NOMO-1 treated with dmso at 0.1 percent for 144 hours (cell line): ENCODE results near the gene MVD.

Experiments used
- DNase-seq: peaks from one replicate; lab custom pipeline; 2025; ENCODE audit not compliant: unreplicated experiment; lab: John Stamatoyannopoulos, UW

MVD gene

DNA sequence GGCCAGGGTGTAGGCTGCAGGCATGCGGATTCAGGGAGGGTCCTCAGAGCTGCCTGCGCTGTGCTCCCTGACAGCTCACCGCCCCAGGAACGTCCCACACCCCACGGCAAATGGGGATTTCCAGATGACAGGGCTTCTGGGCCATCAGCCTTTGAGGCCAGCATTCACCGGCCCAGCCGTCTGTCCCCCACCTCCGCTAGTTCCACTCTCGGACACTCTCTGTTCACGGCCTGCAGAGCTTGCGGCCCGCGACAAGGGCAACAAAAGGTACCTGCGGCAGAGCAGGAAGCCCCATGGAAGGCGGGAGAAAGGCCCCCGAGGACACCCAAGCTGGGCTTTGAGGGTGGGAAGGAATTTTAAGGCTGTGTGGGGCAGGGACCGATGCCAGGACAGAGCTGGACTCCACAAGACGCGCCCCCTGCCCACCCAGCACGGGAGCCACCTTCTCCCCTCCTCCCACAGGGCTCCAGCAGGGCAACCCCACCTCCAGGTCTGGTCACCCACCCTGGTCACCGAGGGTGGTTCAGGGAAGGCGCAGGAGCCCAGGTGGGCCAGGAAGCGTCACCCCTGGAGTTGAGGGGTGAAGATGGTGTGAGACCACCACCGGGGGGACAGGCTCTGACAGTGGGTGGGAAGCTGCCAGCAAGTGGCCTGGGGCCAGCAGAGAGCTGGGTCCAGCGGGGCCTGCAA lies 6.5 kb downstream of the MVD start:
- no peak for DNase-seq

DNA sequence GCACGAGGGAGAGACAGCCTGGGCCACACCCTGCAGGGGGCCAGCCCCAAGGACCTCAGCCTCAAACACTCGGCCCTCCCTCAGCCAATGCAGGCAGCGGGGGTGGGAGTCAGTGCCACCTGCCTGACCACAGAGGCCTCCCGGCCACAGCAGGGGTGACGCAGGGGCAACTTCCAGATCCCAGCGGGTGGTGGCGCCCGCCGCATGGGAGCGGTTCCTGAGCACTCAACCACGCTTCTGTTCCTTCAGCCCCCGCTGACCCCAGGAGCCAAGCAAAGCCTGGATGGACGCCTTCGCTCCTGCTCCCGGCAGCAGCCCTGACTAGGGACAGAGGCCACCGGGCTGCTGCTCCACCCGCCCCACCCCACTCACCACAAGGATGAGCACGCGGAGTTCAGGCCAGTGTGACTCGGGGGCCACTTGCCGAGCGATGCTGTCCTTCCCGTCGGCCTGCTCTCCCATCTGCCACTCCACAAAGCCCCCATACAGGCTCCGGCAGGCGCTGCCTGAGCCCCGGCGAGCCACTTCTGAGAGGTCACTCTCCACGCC lies 7.1 kb downstream of the MVD start:
- no peak for DNase-seq

- DNase-seq = no peak
Measured at GRCh38 chr16:88655053-88655732, 7.7 kb downstream of the MVD start.

DNA sequence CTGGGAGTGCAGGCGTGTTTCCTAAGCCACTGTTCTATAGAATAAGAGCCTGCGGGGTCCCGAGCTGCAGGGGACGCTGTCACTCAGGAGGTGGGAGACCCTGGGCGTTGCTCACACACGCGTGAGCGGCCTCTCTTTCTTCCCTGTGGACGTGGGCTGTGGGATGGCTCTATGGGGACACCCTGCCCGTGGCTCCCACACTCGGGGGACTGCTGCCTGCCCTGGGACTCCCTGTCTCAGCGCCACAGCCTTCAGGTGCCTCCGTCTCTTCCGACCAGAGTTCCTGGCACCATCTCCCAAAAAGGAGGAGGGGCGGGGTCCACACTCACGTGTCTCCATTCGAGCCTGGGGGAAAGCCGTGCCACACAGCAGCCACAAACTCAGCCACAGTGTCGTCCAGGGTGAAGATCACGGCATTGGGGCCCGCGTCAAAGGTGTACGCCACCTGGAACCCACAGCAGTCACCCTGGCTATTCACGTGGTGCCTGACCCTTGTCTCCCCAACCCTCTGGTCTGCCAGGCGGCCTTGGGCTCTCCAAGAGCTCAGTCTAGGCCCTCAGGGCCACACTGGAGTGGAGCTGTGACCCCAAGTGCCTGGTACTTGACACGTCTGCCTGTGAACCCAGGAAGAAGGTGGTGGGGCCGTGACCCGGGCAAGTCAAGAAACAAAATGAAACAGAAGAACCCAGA lies 8.4 kb downstream of the MVD start:
- DNase-seq = no peak

GRCh38 chr16:88653596-88654362 lies 9.1 kb downstream of the MVD start:
- no peak for DNase-seq

GRCh38 chr16:88653101-88653500 lies 9.8 kb downstream of the MVD start:
- DNase-seq = no peak

GRCh38 chr16:88652762-88653063 lies 10.2 kb downstream of the MVD start:
- DNase-seq = no peak

DNA sequence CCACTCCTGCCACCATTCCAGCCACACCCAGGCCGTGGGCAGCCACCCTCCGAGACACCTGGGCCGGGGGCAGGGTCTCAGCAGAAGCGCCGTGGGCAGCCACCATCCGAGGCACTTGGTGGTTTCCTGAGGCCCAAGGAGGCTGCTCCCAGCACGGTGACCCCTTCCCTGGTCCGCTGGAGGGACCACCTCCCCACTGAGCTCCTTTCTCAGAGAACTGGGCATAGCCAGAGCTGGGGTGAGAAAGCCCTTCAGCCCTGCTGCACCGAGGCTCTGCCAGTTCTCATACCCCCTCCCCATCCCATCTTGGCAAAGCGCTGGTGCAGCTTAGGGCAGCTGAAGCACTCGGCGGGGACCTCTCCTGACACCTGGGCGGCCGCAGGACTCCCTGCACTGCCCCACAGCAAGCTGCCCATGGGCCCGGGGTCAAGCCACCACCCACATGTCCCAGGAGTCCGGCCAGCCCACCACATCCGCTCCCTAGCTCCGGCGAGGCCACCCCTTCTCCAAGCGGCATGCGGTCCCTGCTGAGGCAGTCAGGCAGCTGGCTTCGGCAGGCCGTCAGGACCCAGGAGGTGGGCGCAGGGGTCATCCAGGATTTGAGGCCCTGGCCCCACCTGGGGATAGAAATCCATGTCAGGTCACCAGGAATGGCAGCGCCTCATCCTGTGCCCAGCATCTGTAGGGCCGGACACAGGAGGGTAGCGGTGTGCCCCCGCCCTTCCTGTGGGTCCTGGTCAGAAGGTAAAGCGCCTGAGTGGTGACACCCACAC lies 10.7 kb downstream of the MVD start:
- no peak for DNase-seq

DNA sequence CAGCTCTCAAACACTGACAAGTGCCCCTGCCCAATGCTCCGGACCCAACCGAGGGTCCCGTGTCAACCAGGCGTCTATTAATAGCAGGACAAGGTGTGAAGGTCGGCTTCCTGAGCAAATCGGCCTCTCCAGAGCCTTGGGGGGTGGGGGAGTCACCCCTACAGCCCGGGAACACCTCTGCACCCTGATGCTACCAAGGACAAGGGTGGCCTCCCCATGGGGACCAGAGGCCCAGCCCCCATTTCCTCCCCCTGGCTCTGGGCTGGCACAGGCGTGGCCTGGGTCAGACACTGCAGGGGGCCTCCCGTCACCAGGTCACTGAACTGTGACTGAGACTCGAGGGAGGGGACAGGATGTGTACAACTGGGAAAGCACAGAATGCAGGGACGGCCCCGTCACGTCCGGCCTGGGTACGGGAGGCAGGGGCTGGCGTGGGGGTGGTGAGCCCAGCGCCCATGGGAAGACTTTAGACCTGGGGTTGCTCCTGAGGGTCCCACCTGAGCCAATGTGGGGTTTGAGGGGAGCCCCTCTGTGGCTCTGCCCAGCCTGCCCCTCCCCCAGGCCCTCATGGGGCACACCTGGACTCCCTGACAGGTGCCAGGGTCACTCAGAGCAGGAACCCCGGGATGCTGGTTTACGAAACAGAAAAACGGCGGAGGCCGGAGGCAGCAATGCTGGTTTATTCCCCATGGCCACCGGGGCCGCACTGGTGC lies 11.5 kb downstream of the MVD start:
- no peak for DNase-seq

DNA sequence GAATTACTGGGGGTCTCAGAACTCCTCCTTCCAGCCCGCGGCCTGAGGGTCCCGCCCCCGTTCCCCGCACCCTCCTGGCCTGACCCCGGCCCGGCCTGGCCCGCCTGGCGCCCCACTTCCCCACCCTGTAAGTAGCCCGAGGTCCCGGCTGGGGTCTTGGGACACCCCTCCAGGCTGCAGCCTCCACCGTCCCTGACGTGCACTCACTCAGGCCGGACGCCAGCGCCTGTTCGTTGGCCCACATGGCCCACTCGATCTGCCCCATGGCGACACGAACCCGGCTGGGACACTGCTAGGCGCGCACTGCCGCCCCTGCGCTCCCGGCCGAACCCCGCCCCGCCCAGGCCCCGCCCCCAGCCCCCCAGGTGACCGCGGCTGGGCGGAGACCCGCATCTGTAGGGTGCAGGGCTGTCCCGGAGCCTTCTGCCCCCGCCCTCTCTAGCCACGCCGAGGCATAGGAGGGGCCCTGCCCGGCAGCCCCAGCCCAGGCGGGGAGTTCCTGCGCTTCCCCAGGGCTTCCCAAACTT lies 12.1 kb downstream of the MVD start, which contains the start of gene CYBA:
Gene CYBA, minus strand, starts transcription at position 305 of the 527 bp plus-strand sequence. Its CDS starts 40 bp downstream, at position 265.
- peak; percentile 78 for DNase-seq

- DNase-seq = peak; percentile 43
Measured at GRCh38 chr16:88649924-88650748, 12.8 kb downstream of the MVD start.

- no peak for DNase-seq
Measured at GRCh38 chr16:88649195-88649923, 13.5 kb downstream of the MVD start.

GRCh38 chr16:88647178-88648070 lies 15.5 kb downstream of the MVD start:
- no peak for DNase-seq

GRCh38 chr16:88646345-88647034 lies 16.4 kb downstream of the MVD start:
- DNase-seq = no peak

DNA sequence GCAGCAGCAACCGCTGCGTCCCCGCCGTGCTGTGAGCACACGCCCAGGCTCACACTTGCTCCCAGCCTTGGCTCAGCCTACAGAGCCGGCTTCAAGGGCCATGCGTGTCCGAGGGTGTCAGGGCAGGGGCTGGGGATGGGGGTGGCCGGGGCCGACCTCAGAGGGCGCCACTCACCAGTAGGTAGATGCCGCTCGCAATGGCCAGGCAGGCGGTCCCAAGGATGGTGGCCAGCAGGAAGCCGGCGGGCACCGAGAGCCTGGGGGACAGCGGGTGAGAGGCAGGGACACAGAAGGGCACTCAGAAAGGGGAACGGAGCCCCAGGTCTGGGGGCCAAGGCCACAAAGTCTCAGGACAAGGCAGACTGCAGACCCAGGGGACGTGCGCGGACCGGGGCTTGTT lies 16.9 kb downstream of the MVD start:
- DNase-seq = no peak

DNA sequence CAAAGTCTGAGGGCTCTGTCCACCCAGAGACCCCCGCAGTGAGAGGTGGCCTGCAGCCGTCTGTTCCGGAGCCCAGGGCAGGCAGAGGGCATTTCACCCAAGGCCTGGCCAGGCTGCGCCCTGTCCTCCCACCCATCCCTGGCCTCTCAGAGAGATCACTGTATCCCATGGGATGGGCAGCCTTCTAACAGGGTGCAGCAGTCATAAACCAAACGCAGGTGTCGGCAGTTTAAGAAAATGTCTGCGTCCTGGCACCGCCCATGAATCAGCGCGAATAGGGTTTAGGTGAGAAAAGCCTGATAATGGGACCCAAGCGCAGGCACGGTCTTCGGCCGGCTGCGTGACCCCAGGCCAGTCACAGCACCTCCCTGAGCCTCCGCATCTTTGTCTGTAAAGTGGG lies 17.4 kb downstream of the MVD start:
- no peak for DNase-seq

GRCh38 chr16:88643644-88643932 lies 19.3 kb downstream of the MVD start:
- no peak for DNase-seq
